Body of pancreas (tissue), 4 donors: Measurements from ENCODE around the gene OSBP2.

Source experiments
- POLR2A ChIP-seq, 3 donors: fragments of 450-650 bp; IDR thresholded peaks; one replicate each; pipeline ENCODE4 v1.6.1; 2016; ENCODE audit warnings: antibody characterized with exemption in 3 of 3, mild to moderate bottlenecking in 2 of 3
- TF ChIP-seq, protein P1 (sequence below), 7 experiments: fragments of 450-650 bp in 4 of 7; fragments of 200-600 bp in 3 of 7; sonication (generic) in 3 of 7; IDR thresholded peaks; one replicate each; pipeline ENCODE4 v1.5.1; 2016 to 2019; ENCODE audit warnings: antibody characterized with exemption in 7 of 7

GRCh38 chr22:30873086-30873650 is 178.5 kb downstream of the OSBP2 start:
- TF ChIP-seq, protein P1, sequence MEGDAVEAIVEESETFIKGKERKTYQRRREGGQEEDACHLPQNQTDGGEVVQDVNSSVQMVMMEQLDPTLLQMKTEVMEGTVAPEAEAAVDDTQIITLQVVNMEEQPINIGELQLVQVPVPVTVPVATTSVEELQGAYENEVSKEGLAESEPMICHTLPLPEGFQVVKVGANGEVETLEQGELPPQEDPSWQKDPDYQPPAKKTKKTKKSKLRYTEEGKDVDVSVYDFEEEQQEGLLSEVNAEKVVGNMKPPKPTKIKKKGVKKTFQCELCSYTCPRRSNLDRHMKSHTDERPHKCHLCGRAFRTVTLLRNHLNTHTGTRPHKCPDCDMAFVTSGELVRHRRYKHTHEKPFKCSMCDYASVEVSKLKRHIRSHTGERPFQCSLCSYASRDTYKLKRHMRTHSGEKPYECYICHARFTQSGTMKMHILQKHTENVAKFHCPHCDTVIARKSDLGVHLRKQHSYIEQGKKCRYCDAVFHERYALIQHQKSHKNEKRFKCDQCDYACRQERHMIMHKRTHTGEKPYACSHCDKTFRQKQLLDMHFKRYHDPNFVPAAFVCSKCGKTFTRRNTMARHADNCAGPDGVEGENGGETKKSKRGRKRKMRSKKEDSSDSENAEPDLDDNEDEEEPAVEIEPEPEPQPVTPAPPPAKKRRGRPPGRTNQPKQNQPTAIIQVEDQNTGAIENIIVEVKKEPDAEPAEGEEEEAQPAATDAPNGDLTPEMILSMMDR (IDR thresholded peaks at IDR 0.05): no peak
- TF ChIP-seq POLR2A (IDR thresholded peaks at IDR 0.05): no peak
